ENCODE results near the gene MRPS27.

DNA sequence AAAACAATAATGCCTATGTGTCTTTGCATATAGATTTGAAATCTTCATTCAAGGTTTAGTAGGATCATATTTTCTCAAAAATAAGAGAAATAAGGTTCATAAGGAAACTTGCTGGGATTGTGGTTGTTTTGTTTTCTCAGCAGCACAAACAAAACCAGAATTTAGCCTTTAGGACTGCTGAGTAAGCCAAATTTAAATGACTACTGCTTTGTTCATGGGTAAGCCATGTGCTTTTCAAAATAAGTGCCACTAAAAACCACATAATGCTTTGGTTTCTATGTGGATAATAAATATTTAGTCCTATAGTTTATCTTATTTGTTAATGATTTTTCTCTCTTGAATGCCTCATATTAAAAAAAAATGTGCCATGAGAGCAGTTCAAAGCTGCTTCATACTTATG, 38.9 kb upstream of the MRPS27 start:
- no peak for TF ChIP-seq EZH2 (IDR thresholded peaks at IDR 0.05; ENCODE audit: borderline replicate concordance, low read length)
- TF ChIP-seq, protein P1, sequence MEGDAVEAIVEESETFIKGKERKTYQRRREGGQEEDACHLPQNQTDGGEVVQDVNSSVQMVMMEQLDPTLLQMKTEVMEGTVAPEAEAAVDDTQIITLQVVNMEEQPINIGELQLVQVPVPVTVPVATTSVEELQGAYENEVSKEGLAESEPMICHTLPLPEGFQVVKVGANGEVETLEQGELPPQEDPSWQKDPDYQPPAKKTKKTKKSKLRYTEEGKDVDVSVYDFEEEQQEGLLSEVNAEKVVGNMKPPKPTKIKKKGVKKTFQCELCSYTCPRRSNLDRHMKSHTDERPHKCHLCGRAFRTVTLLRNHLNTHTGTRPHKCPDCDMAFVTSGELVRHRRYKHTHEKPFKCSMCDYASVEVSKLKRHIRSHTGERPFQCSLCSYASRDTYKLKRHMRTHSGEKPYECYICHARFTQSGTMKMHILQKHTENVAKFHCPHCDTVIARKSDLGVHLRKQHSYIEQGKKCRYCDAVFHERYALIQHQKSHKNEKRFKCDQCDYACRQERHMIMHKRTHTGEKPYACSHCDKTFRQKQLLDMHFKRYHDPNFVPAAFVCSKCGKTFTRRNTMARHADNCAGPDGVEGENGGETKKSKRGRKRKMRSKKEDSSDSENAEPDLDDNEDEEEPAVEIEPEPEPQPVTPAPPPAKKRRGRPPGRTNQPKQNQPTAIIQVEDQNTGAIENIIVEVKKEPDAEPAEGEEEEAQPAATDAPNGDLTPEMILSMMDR (conservative IDR thresholded peaks at IDR 0.05 in 1 of 2, IDR thresholded peaks at IDR 0.05 in 1 of 2; ENCODE audit: extremely low read depth in 1 of 2, insufficient read depth in 1 of 2, low read depth in 1 of 2, low read length in 2 of 2) = no peak

Measured in mammary epithelial cell (primary cell).